Activated naive CD4-positive, alpha-beta T cell treated with anti-CD3 and anti-CD28 coated beads, Interleukin-2, amount 10 ng/mL, durations not matched to agents 7 days and 5 days (primary cell): ENCODE data around the gene TRMT112.

ENCODE experiments used
- CTCF ChIA-PET: fragments of 350-600 bp; sonication (Branson Sonifier 250); formaldehyde crosslinking; loops from one replicate; lab custom pipeline; 2021; ENCODE audit warnings: antibody characterized with exemption; lab: Charles Lee
- DNase-seq: peaks from one replicate; pipeline ENCODE4 v3.0.0-alpha.2; 2020
- H3K27ac Mint-ChIP-seq: one replicate; pipeline ENCODE4 v1.8.0; 2021; ENCODE audit warnings: mild to moderate bottlenecking, moderate library complexity, mixed read lengths
- H3K27me3 Mint-ChIP-seq: one replicate; pipeline ENCODE4 v1.8.0; 2021; ENCODE audit warnings: mild to moderate bottlenecking, mixed read lengths
- H3K36me3 Mint-ChIP-seq: one replicate; pipeline ENCODE4 v1.8.0; 2021; ENCODE audit warnings: mixed read lengths
- H3K4me1 Mint-ChIP-seq: one replicate; pipeline ENCODE4 v1.8.0; 2021; ENCODE audit warnings: mixed read lengths
- H3K4me3 Mint-ChIP-seq: one replicate; pipeline ENCODE4 v1.8.0; 2021; ENCODE audit warnings: mild to moderate bottlenecking, moderate library complexity, mixed read lengths
- H3K9me3 Mint-ChIP-seq: one replicate; pipeline ENCODE4 v1.8.0; 2021; ENCODE audit warnings: mixed read lengths

TRMT112 gene

GRCh38 chr11:64343767-64344559 lies 26.6 kb upstream of the TRMT112 start:
- CTCF ChIA-PET, result interaction anchor here (1.0 to 4.0 kb wide), 3 partner anchors 12 to 140 kb away, joined by 3 to 26 read pairs (median 11); partner anchors contain the start of genes PRDX5 and TRMT112
- H3K9me3 Mint-ChIP-seq, result no peaks in the 10 kb centered on the region
- H3K4me3 Mint-ChIP-seq, result no peak overlapping the region
- H3K4me1 Mint-ChIP-seq, result peaks cover 41% of the 10 kb centered on the region
- H3K36me3 Mint-ChIP-seq, result peaks cover 33% of the 10 kb centered on the region
- H3K27me3 Mint-ChIP-seq, result no peaks in the 10 kb centered on the region
- DNase-seq, result peak; percentile 41
- no peak overlapping the region for H3K27ac Mint-ChIP-seq

GRCh38 chr11:64342869-64343745 lies 25.7 kb upstream of the TRMT112 start:
- CTCF ChIA-PET, result interaction anchor here (0.8 to 4.0 kb wide), 8 partner anchors 11 to 308 kb away, joined by 3 to 42 read pairs (median 5); partner anchors contain the start of genes PRDX5 and TRMT112
- no peaks in the 10 kb centered on the region for H3K27me3 Mint-ChIP-seq
- no peak overlapping the region for H3K27ac Mint-ChIP-seq
- no peak for DNase-seq
- H3K36me3 Mint-ChIP-seq, result peaks cover 33% of the 10 kb centered on the region
- no peaks in the 10 kb centered on the region for H3K9me3 Mint-ChIP-seq
- peaks cover 48% of the 10 kb centered on the region for H3K4me1 Mint-ChIP-seq
- peak overlapping the region; percentile 50 for H3K4me3 Mint-ChIP-seq

- Mint-ChIP-seq H3K4me1 (peaks cover 50% of the 10 kb centered on the region), H3K27me3 (no peaks in the 10 kb centered on the region), H3K27ac (peak overlapping the region; percentile 69), H3K36me3 (peaks cover 31% of the 10 kb centered on the region), H3K4me3 (peak overlapping the region; percentile 89), H3K9me3 (no peaks in the 10 kb centered on the region)
- CTCF ChIA-PET, result interaction anchor here (0.8 to 4.0 kb wide), 9 partner anchors 10 to 309 kb away, joined by 3 to 42 read pairs (median 6); partner anchors contain the start of genes PRDX5 and TRMT112
- DNase-seq, result peak; percentile 96
Measured at GRCh38 chr11:64341851-64342791, 24.8 kb upstream of the TRMT112 start.

GRCh38 chr11:64341429-64341828 lies 24.1 kb upstream of the TRMT112 start:
- Mint-ChIP-seq H3K4me3 (peak overlapping the region; percentile 89), H3K27ac (peak overlapping the region; percentile 74), H3K27me3 (no peaks in the 10 kb centered on the region), H3K4me1 (peaks cover 50% of the 10 kb centered on the region), H3K9me3 (no peaks in the 10 kb centered on the region), H3K36me3 (peaks cover 30% of the 10 kb centered on the region)
- CTCF ChIA-PET, result interaction anchor here (1.1 to 4.0 kb wide), 4 partner anchors 9 to 106 kb away, joined by 6 to 42 read pairs (median 16); partner anchors contain the start of genes PRDX5 and TRMT112
- no peak for DNase-seq

- Mint-ChIP-seq H3K27ac (peak overlapping the region; percentile 92), H3K27me3 (no peaks in the 10 kb centered on the region), H3K4me3 (peak overlapping the region; percentile 89), H3K36me3 (peaks cover 27% of the 10 kb centered on the region), H3K9me3 (no peaks in the 10 kb centered on the region), H3K4me1 (peaks cover 50% of the 10 kb centered on the region)
- DNase-seq, result peak; percentile 88
- CTCF ChIA-PET, result interaction anchor here (1.0 to 4.0 kb wide), 6 partner anchors 8 to 106 kb away, joined by 3 to 42 read pairs (median 6); partner anchors contain the start of genes PRDX5 and TRMT112
Measured at GRCh38 chr11:64340671-64341335, 23.4 kb upstream of the TRMT112 start.

DNA sequence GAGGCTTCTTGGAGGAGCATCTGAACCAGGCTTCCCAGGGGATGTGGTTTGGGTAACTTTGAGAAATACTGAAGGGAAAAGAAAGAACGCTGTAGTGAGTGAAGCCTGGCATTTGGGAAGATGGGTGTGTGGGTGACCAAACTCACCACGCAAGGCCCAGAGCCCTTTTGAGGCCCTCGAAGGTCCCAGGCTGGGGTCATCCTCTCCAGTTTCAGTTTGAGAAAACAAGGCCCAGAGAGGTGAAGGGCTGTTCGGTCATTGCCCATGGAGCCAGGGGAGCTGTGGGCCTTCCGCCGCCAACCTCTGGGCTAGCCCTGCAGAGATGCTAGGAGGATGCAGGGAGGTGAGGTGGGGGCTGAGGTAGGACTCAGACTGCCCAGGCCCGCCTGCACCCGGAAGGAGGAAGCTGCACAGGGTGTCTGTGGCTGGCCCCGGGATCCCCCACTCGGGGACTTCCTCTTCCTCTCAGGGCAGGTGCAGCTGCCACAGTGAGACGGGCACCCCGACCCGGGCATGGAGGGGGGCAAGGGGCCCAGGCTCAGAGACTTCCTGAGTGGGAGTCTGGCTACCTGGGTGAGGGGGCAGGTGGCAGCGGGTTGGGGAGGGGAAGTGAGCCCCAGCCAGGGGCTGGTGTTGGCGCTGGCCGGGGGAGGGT lies 22.5 kb upstream of the TRMT112 start, which contains the start of gene CCDC88B:
Gene CCDC88B (plus strand): TSS at position 451 of the 655 bp plus-strand sequence. CDS start 63 bp downstream, at position 514.
- CTCF ChIA-PET, result interaction anchor here (0.9 to 4.0 kb wide), 5 partner anchors 8 to 90 kb away, joined by 3 to 42 read pairs (median 6); partner anchors contain the start of genes PRDX5 and TRMT112
- Mint-ChIP-seq H3K27me3 (no peaks in the 10 kb centered on the region), H3K4me3 (peak within 1 kb of the TSS; percentile 89), H3K36me3 (peaks cover 23% of the 10 kb centered on the region), H3K9me3 (no peaks in the 10 kb centered on the region), H3K4me1 (peaks cover 51% of the 10 kb centered on the region), H3K27ac (peak within 1 kb of the TSS; percentile 92)
- peak; percentile 93 for DNase-seq

- CTCF ChIA-PET, result interaction anchor here (0.9 to 2.4 kb wide), 3 partner anchors 16 to 89 kb away, joined by 3 to 11 read pairs (median 6); partner anchors contain the start of genes PRDX5 and TRMT112
- H3K4me1 Mint-ChIP-seq, result peaks cover 51% of the 10 kb centered on the region
Measured at GRCh38 chr11:64339286-64339685, 21.9 kb upstream of the TRMT112 start.

GRCh38 chr11:64338716-64339115 lies 21.4 kb upstream of the TRMT112 start:
- Mint-ChIP-seq H3K27me3 (no peaks in the 10 kb centered on the region), H3K27ac (peak overlapping the region; percentile 92), H3K4me3 (peak overlapping the region; percentile 89), H3K36me3 (peaks cover 26% of the 10 kb centered on the region), H3K4me1 (peaks cover 51% of the 10 kb centered on the region), H3K9me3 (no peaks in the 10 kb centered on the region)
- CTCF ChIA-PET, result interaction anchor here (1.7 to 2.4 kb wide), 2 partner anchors 17 to 21 kb away, joined by 6 to 11 read pairs; partner anchors contain the start of genes PRDX5 and TRMT112
- DNase-seq, result no peak

More at GRCh38 chr11:64339286-64339685, 21.9 kb upstream of the TRMT112 start:
- Mint-ChIP-seq H3K27ac (peak overlapping the region; percentile 92), H3K4me3 (peak overlapping the region; percentile 89), H3K27me3 (no peaks in the 10 kb centered on the region), H3K9me3 (no peaks in the 10 kb centered on the region), H3K36me3 (peaks cover 26% of the 10 kb centered on the region)
- no peak for DNase-seq

GRCh38 chr11:64337538-64338249 lies 20.3 kb upstream of the TRMT112 start:
- CTCF ChIA-PET, result interaction anchor here (0.7 to 2.4 kb wide), 5 partner anchors 17 to 130 kb away, joined by 3 to 11 read pairs (median 3); partner anchors contain the start of genes PRDX5 and TRMT112
- peaks cover 49% of the 10 kb centered on the region for H3K4me1 Mint-ChIP-seq

DNA sequence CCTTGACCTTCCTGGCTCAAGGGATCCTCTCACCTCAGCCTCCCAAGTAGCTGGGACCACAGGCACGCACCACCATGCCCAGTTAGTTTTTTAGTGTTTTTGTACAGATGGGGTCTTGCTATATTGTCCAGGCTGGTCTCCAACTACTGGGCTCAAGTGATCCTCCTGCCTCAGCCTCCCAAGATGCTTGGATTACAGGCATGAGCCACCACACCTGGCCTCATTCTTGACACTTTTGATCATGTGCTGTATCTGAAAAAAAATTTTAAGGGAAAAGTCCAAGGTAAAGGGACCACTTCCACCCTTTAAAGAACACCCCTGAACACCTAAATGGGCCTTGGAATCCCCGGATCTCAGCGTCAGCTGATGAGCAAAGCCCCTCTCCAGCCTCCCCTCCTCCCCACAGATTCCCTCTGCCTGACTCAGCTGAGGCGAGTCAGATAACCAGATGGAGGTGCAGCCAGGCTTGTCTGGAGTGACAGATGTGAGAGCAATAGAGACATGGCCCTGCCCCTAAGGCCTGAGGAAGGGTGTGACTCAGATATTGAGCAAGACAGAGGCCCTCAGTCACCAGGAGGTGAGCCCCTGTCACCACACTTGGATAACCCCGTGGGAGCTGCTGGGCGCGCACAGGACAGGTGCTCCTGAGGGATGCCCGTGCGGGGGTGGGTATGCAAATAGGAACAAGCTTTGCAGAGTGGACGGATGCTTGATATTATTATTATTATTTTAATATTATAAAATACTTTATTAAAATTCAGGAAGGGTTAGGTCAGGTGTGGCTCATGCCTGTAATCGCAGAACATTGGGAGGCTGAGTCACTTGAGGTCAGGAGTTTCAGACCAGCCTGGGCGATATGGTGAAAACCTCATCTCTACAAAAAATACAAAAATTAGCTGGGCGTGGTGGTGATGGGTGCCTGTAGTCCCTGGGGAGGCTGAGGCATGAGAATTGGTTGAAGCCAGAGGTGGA lies 17.7 kb upstream of the TRMT112 start:
- no peak for DNase-seq
- Mint-ChIP-seq H3K27me3 (no peaks in the 10 kb centered on the region), H3K27ac (no peak overlapping the region), H3K9me3 (no peaks in the 10 kb centered on the region), H3K4me1 (peaks cover 36% of the 10 kb centered on the region), H3K36me3 (peaks cover 17% of the 10 kb centered on the region), H3K4me3 (no peak overlapping the region)
- CTCF ChIA-PET, result interaction anchor here (0.7 to 0.9 kb wide), 2 partner anchors 17 to 18 kb away, joined by 4 read pairs; partner anchors contain the start of genes PRDX5 and TRMT112

More at GRCh38 chr11:64337538-64338249, 20.3 kb upstream of the TRMT112 start:
- Mint-ChIP-seq H3K27me3 (no peaks in the 10 kb centered on the region), H3K9me3 (no peaks in the 10 kb centered on the region), H3K36me3 (peaks cover 30% of the 10 kb centered on the region), H3K4me3 (no peak overlapping the region), H3K27ac (peak overlapping the region; percentile 60)
- no peak for DNase-seq
